HG02981 (cell line): ENCODE data around the gene ELL2.
"Not testable (repeated sequence)": the region's sequence is repeated elsewhere in the genome, so short reads cannot be mapped to it uniquely, and the experiment has no call there.

Experiments
- ATAC-seq: cut with Tn5 transposase; IDR thresholded peaks from one replicate; pipeline ENCODE4 v1.9.1; 2021; ENCODE audit warnings: mild to moderate bottlenecking, moderate library complexity; ENCODE audit not compliant: unreplicated experiment

Gene ELL2

DNA sequence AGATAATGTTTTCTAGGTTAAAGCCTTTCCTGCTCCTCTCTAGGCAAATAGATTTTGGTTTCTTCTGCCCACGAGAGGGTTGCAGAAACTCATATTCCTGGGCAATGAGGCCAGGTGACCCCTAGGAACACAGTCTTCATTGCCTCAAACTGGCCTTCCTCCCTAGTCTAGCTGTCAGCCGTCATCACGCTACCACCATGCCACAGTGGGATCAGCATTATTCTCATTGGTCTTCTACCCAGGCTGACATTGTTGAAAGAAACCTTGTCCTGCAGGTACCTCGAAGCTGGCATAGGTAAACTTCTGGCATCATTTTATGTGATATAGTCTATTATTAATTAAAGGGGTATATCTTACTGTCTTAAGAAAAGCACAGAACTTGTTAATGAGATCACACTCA lies 51.1 kb downstream of the ELL2 start:
- ATAC-seq, result no peak

DNA sequence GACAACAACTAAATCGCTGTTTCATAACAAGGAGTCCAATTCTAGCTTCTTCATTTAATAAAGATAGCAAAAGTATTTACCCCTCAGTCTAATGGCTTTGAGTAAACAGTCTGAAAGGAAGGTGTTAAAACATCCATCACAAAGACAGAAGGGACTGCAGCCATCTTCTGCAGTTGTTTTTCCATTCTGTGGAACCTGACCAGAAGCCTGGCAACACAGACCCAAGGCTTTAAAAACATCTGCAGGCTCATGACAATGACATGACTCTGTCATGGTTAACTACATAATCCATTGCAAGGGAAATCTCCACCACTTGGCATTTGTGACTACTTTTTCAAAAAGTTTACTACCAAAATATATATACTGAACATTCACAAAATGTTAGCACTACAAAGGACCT lies 51.9 kb downstream of the ELL2 start:
- ATAC-seq, result no peak

DNA sequence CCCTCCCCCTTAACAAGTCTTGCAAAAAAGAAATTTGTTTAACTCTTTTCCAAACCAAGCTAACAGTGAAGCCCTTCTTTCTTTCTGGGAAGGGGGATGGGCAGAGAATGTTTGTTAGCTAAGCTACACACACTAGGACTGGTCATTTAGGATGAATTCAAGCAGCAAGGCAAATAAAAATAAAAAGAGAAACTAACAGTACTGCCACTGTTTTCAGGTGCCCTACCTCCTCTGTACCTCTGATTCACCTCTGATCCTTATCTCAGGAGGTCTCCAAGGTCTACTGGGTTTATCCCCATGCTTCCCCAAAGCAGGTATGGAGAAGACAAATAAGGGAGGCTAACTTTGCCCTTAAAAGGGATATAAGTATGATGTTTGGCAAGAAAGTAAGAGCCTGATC lies 52.9 kb downstream of the ELL2 start:
- ATAC-seq, result no peak

DNA sequence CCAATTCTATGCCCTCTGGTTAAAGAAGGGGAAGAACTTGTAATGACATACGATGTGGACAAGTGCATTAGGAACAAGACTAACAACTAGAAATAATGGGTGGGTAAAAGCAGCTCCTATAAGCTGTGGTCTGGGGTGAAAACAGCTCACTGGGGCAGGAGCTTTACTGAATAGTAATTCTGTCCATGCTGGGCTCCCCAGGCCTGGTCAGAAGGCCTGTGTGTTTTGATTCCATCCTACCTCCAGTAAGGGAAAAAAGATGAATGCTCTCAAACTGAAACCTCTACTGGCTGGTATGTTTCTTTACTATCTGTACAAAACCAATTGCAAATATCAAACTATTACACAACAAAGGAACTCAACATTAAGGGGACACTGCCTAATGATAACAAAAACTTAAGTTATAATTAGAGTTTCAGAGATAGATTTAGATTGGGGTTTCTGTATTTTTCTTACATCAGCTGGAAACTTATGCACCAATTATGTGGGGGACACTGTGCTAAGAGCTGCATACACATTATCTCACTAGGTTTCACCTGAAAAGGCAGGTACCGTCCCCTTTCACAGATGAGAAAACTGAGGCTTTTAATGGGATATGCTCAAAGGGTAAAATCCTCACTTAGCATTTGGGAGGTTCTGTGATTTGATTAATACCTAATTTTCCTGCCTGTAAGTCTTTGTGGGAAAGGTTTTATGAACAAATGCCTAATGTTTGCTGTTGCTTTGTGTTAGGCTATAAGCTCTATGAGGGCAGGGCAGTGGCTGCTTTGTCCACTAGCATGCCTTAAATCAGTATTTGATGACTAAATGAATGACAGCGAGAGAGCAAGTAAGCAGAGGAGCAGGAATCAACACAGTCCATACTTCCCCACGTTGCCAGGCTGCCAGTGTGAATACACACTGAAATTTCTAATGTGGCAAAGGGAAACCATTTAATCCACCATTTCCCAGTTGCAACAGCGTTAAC lies 53.6 kb downstream of the ELL2 start:
- ATAC-seq, result no peak

DNA sequence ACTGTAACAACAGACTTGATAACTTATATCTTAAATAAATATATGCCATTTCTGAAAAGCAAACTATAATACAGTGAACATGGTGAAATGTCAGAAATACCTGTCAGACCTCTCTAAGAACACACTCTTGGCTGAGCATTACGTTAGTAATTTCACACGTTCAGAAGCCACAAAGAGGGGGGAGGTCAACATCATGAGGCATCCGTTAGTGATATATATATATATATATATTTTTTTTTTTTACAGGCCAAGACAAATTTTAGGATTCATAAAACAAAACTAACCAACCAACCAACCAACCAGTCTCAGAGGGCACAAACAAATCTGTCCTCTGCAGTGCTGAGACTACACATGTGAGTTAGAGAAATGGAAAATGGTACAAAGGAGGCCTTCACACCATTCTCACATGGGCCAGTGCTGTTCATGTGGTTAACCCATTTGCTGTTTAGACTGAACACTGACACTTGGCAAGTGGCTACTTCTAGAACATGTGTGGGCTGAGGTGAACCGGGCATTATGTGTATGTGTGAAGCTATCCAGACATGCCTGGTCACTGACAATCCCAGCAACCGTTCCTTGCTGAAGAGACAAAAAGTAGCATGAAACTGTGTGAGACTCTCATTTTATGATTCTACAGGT lies 54.5 kb downstream of the ELL2 start:
- ATAC-seq, result no peak

DNA sequence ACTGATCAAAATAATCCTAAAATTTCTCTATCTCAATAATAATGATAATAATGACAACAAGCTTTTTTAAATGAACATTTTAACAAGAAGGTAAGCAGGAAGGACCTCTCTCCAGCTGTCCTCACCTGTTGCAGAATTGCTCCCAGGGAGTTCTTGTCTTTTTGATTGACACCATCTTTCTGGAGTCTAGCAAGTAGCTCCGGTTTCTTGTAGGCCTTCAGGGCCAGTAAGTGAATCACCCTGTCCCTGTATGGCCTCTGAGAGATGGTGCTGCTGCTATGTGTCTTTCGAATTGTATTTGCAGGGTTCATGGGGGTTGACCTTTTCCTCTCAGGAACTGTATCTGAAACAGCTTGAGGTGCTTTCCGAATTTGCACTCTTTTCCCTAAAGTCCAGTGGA lies 55.3 kb downstream of the ELL2 start:
- ATAC-seq, result not testable (repeated sequence)

DNA sequence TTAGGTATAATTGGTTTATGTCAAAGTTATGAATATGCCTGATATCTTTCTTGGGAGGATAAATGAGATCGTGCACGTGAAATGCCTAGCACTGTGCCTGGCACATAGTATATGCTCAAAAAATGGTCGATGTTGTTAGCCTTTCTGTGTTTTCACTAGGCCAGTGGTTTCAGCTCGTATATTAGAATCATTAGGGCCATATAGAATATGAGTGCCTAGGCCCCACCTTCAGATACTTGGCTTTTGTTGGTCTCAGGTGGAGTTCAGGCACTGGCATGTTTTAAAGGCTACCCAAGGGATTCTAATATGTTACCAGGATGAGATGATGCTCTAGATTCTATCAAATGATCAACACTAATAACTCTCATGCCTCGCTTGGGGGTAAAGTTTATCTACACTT lies 56.8 kb downstream of the ELL2 start:
- no peak for ATAC-seq

DNA sequence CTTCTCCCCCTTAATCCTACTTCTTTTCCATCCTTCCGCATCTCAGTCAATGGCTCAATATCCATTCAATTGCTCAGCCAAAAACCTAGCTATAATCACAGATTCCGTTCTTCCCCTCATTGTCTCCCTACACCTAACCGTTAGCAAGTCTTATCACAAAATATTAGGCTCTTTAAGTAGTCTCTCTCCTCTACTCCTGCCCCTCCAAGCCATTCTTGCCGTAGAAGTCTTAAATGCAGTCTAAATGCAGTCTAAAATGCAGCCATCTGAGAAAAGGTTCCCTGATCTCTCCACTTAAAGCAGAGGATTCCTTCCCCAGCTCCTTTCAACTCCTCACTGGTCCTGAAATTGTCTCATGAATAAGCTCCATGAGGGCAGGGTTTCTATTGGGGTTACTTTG lies 57.8 kb downstream of the ELL2 start:
- no peak for ATAC-seq

DNA sequence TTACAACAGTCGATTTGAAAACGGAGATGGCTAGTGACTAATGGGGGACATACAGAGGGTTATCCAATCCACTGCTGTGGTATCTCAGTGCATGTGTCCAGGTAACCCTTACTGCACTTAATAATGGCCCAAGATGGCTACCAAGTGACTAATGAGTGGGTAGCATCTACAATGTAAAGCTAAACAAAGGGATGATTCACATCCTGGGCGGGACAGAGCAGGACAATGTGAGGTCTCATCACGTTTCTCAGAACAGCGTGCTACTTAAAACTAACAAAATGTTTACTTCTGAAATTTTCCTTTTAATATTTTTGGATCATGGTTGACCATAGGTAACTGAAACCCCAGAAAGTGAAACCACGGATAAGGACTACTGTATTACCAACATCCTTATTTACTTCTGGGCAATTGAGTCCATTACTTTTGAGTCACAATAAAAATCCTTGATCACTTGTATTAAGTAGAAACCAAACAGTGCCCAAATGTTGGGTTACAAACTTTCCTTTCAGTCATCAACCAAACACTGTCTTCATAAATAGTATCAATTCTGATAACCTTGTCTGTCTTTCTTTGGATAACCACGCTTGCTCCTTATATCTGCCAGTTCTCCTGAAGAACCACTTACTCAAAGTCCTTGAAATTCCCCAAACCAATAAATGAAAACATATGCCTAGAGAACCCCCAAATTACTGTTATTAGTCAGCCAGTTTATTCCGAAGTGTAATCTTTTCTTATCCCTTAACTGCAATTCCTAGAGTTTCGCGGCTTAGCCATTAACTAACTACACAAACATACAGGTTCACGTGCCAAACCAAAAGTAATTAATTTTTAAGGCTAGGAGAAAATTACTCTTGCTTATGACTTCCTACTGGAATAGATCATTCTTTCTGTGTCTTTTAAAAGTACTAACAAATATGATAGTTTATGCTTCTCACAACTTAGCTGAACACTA lies 59.7 kb downstream of the ELL2 start:
- ATAC-seq, result no peak

DNA sequence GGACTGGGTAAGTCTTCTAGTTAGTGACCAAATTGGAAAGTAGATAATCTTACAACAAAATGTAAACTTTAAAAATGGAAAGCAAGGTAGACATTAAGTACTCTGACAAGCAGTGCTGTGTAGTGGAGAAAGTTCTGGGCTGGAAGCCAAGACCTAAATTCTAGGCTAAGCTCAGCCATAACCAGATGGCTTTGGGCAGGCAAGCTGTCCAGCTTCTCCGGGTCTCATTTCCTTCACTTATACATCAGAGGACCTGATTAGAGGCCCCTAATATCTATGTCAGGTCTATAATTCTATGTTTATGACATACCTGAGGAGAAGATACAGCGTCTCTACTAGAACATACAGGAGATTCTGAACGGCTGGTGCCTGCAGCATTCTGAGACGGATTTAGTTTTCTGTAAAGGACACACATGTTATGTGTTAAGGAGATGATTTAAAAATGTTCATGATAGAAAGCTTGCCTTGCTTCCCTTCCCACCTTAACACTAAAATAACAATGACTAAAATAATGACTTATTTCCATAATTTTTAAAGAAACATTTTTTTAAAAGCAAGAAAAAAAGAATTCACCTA lies 61.2 kb downstream of the ELL2 start:
- ATAC-seq, result no peak

DNA sequence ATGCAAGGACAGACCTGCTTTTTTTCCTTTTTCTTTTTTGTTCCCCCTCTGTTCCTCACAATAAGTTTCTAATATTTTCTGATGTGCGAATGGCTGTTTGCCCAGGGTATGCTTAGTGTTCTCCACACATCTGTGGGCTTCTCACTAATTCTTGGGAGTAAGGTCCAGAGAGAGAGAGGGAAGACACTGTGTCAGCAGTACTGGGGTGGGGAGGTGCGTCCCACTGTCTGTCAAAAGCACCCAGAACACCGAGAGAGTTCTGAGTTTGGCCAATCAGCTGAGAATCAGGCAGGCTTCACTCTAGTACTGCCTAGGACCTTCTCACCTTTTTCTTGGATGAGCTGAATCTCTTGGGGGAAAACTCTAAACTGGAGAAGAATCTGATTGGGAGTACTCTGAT lies 61.8 kb downstream of the ELL2 start:
- no peak for ATAC-seq

DNA sequence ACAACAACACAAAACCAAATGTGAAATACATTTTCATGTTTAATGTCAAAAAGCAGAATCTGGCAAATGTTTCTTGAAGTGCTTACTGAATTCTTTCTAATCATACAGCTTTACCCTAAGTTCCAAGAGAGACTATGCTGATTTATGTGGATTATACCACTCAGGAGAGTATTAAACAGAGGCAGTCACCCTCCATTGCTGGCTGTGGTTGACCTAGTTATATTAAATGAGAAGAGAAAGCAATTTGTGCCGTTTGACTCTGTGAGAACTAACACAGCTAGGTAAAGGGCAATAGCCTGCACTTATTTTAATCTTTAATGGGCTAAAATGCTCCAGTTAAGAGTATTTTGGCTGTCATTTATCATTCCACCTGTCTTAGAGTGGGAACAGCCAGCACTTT lies 62.6 kb downstream of the ELL2 start:
- ATAC-seq, result no peak

DNA sequence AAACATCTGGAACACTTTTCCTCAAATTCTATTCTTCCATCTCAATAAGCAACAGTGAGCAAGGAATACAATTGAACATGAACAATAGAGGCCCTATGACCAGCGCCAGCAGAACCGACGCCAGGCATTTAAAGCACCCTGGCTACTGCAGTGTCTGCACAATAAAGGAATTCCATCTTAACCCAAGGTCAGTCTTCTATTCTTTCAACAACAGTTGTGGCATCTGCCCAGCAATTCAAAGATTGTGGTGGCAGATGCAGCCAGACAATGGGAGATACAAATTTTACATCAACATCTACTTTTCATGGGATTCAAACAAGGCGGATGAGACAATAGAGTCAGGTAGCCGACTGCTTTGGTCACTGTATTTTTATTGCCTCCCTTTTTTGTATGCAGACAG lies 65.9 kb downstream of the ELL2 start:
- ATAC-seq, result no peak

DNA sequence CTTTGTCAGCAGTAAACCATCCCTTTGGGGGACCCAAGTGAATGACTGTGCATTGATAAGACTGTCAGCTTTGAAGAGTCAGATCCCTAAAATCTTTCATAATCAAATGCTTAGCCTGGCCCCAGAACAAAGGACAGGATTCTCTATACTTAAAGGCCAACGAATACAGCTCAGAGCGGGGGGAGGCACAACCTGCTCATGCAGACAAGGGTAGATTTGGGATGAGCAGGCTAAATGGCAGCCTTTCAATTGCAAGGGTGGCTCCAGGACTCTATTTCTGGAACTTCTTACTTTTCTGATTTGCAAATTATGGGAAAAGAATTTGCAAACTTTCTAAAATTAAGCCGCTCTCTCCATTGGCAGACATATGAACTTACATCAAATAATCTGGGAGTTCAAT lies 66.4 kb downstream of the ELL2 start:
- no peak for ATAC-seq

DNA sequence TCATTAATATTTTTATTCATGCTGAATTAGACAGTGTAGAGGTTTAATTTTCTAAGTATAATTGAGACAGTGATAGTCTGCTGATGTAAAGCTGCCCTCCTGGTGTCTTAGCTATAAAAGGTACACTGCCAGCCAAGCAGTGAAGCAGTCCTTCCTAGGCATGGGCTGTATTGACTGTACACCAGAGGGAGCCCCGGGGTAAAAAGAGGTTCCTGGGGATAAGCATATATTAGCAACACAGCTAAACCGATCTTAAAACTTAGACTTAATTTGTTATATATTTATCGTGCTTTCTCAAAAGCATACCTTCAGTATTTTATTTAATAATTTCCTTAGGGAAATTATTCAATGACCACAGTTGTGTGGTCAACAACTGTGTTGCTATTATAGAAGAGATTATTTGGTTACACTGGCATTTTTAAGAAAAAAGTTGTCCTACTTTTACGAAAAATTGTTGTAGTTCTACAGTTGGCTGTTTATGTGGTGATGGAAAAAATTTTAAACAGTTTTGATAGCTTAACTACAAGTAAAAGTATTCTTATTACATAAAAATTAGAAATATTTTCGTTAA lies 68.8 kb downstream of the ELL2 start:
- ATAC-seq, result no peak

DNA sequence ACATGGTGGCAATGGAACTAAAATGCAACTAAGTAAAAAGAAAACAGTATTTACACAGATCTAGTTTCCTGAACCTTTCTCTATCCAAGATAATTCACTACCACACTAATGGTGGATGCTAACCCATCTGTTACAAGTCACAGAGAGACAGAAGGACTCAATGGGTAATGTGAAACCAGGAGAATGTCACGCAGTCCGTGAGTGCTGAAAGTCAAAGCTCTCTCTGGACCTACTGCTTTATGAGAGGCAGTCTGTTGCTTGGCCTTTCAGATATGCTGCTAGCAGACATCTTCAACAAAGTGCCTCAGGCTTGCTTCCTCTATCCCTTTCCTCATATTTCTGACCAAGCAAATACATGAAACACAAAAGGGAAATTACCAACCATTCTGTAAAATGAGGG lies 70.2 kb downstream of the ELL2 start:
- ATAC-seq, result no peak

DNA sequence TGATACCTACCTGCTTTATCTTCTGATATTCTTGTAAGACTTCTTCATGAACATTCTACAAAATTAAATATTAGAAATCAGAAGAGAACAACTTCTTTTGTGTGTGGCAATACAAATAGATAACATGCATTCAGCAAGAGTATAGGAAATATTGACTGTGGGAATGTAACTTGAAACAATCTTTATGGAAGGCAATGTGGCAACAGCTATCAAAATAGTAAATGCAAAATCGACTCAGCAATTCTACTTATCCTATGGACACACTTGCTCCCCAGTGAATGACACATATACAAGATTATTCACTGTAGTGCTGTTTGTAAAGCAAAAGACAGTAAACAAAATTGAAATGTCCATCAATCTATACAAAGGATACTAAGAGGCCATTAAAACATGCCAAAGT lies 72.6 kb downstream of the ELL2 start:
- ATAC-seq, result no peak

DNA sequence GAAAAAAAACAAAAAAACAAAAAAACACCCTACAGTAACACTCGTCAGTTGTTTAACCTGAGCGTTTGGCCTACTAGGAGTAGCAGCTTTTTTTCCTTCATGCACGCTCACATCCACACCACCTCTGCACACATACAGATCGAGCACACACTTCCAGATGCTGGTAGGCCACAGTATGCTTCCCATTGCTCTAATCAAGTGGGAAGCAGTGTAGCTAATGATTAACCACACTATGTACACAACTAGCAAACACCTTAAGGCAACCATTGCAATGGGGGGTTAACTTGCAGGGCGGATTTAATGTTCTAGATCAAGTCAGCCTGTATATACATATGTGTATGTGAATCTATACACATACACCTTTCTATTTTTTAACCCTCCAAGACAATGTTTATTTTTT lies 73.7 kb downstream of the ELL2 start:
- no peak for ATAC-seq

DNA sequence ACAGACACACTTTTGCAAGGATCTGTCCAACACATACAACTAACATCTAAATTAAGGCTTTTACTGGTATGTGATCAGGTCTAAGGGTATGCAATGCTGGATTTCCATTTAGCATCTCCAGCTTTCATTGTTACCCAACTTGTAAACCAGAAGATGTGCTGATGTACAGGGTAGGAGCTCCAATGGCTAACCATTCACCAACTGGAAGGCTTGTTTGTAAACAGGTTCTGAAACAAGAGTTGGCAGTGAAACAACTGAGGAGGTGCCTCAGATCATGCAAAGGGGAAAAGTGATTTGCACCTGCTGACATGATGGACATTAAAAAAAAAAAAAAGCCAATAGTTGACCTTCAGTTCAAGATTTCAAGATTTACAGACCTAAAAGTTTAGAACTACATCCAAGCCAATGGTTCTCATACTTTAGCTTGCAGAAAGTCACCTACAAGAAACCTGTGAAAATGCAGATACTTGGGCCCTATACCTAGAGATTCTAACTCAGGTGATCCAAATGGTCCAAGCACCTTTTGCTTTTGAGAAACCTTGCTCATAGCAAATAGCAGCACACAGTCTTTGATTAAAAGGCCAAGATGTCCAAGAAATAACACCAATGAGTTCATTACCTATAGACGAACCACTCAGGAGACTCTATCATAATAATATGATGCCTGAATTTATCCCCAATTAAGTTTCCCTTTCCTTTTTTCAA lies 75.2 kb downstream of the ELL2 start:
- no peak for ATAC-seq

DNA sequence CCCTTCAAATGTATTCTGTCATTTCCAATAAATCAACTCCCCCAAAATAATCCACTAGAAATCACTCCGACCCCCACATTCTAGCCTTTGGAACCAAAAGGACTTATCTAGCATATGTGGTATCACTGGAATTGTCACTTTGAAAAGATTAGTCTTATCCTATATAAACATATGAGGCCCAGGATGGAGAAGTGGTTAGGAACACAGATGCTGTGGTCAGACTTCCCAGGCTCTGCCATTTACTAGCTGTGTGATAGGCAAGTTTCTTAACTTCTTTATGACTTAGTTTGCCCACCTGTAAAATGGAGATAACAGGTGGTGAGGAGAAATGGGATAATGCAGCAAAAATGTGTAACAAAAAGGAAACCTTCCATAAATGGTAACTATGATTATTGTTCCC lies 77.1 kb downstream of the ELL2 start:
- no peak for ATAC-seq
